Measurements from ENCODE around the gene ZFYVE28. TPM values are rescaled to one million over a fixed set of nuclear protein-coding genes. Genes with fewer than 3 reads are reported as not detected.

Gene ZFYVE28
- total RNA-seq, 1 donor, result 10.5 TPM

DNA sequence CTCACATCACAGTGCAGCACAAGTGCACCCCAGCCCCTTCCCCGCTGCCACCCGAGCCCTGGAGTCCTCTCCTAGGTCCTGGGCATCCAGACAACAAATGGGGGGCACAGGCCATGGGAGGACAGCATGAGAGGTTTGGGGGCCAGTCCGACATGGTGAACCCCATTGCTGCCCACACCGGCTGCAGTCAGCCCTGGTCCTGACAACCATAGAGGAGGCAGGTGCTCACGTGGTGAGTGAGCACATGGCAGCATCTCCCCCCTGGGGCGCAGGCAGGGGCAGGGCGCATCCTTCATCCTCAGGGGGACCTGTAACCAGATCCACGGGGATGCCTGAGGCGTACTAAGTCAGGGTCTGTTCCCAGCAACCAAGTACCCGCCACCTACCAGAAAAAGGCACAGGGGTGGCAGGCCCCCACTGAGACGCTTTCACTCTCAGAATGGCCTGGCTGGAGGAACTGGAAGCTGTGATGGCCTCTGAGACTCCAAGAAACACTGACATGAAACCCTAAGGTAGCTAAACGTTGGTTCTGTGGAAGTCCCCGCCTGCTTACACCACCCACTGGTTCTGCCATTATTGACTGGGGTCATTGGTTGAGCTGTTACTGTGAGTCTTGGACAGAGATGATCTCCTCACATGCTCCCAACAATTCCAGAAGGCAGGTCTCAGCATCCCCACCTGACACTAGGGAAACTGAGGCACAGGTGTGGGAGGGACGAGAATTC is 6.5 kb downstream of the ZFYVE28 start:
- DNase-seq (ENCODE audit: insufficient read length, low spot score, missing footprints), result no peak
- no peaks in the 10 kb centered on the region for H3K79me2 ChIP-seq (ENCODE audit: insufficient read depth, low read length)
- peaks cover 17% of the 10 kb centered on the region for H3K4me1 ChIP-seq (ENCODE audit: insufficient read depth, low read length)
- H3K27ac ChIP-seq (ENCODE audit: low read depth, low read length), result peak overlapping the region; percentile 81
- H3K36me3 ChIP-seq (ENCODE audit: insufficient read depth, low read length), result no peaks in the 10 kb centered on the region
- H3K27me3 ChIP-seq (ENCODE audit: insufficient read depth, low read length), result peaks cover 16% of the 10 kb centered on the region
- H4K20me1 ChIP-seq (ENCODE audit: insufficient read depth, low read length), result no peaks in the 10 kb centered on the region
- H2AFZ ChIP-seq (ENCODE audit: low read length), result peak overlapping the region; percentile 98
- peak overlapping the region; percentile 86 for H3K4me2 ChIP-seq (ENCODE audit: insufficient read depth, low read length)
- no peak for TF ChIP-seq CTCF (IDR thresholded peaks at IDR 0.05; ENCODE audit: extremely low read depth, low read depth, low read length)
- peak overlapping the region; percentile 71 for H3K4me3 ChIP-seq (ENCODE audit: insufficient read depth, low read length)
- H3K9me3 ChIP-seq (ENCODE audit: low read depth, low read length), result no peaks in the 10 kb centered on the region

DNA sequence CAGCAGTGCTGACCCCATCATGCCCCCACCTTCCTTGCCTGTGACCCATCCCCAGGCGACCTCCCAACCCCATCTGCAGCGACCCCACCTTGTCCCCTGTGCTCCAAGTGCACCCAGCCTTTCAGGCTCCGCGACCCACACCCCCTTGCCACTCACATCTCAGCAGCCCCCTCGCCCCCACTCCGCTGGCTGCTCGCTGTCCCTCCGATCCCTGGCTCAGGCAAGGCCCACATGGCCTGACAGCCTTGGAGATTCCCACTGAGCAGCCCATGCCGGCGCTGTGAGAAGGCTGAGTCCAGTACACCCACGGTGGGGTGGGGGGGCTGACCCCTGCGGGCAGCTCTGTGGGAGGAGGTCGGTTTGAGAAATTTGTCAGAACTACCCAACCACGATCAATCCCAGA is 9.1 kb downstream of the ZFYVE28 start:
- Histone ChIP-seq H3K4me1 (ENCODE audit: insufficient read depth, low read length) (peaks cover 17% of the 10 kb centered on the region), H3K9me3 (ENCODE audit: low read depth, low read length) (no peaks in the 10 kb centered on the region), H3K79me2 (ENCODE audit: insufficient read depth, low read length) (no peaks in the 10 kb centered on the region), H3K27ac (ENCODE audit: low read depth, low read length) (no peak overlapping the region), H3K36me3 (ENCODE audit: insufficient read depth, low read length) (no peaks in the 10 kb centered on the region), H2AFZ (ENCODE audit: low read length) (no peak overlapping the region), H3K4me2 (ENCODE audit: insufficient read depth, low read length) (no peak overlapping the region), H3K4me3 (ENCODE audit: insufficient read depth, low read length) (no peak overlapping the region), H3K27me3 (ENCODE audit: insufficient read depth, low read length) (no peaks in the 10 kb centered on the region), H4K20me1 (ENCODE audit: insufficient read depth, low read length) (no peaks in the 10 kb centered on the region)
- no peak for TF ChIP-seq CTCF (IDR thresholded peaks at IDR 0.05; ENCODE audit: extremely low read depth, low read depth, low read length)
- DNase-seq (ENCODE audit: insufficient read length, low spot score, missing footprints), result peak; percentile 77

GRCh38 chr4:2408976-2409375 is 9.5 kb downstream of the ZFYVE28 start:
- no peak overlapping the region for H2AFZ ChIP-seq (ENCODE audit: low read length)

More at GRCh38 chr4:2408976-2409375, 9.5 kb downstream of the ZFYVE28 start:
- no peak for TF ChIP-seq CTCF (IDR thresholded peaks at IDR 0.05; ENCODE audit: extremely low read depth, low read depth, low read length)
- Histone ChIP-seq H3K27me3 (ENCODE audit: insufficient read depth, low read length) (no peaks in the 10 kb centered on the region), H3K27ac (ENCODE audit: low read depth, low read length) (no peak overlapping the region), H3K36me3 (ENCODE audit: insufficient read depth, low read length) (no peaks in the 10 kb centered on the region), H4K20me1 (ENCODE audit: insufficient read depth, low read length) (no peaks in the 10 kb centered on the region), H3K4me1 (ENCODE audit: insufficient read depth, low read length) (peaks cover 17% of the 10 kb centered on the region), H3K79me2 (ENCODE audit: insufficient read depth, low read length) (no peaks in the 10 kb centered on the region), H3K4me3 (ENCODE audit: insufficient read depth, low read length) (no peak overlapping the region), H3K9me3 (ENCODE audit: low read depth, low read length) (no peaks in the 10 kb centered on the region), H3K4me2 (ENCODE audit: insufficient read depth, low read length) (no peak overlapping the region)
- no peak for DNase-seq (ENCODE audit: insufficient read length, low spot score, missing footprints)

All from osteoblast (primary cell).